HTERT RPE-1 (cell line): ENCODE measurements around the gene CLDN12.

Experiments
- in situ Hi-C: fragments of 300-500 bp; cut with MboI; formaldehyde crosslinking; loops from 4 replicates; pipeline ENCODE4 v1.14.3; 2020; ENCODE audit warnings: low sequenced_read_pairs

The CLDN12 gene

GRCh38 chr7:90403174-90404113, at the start of gene CLDN12:
Gene CLDN12 (plus strand): TSS chr7:90403461. CDS start chr7:90412677, 9,216 bp downstream.
- in situ Hi-C loops = no loop called here

DNA sequence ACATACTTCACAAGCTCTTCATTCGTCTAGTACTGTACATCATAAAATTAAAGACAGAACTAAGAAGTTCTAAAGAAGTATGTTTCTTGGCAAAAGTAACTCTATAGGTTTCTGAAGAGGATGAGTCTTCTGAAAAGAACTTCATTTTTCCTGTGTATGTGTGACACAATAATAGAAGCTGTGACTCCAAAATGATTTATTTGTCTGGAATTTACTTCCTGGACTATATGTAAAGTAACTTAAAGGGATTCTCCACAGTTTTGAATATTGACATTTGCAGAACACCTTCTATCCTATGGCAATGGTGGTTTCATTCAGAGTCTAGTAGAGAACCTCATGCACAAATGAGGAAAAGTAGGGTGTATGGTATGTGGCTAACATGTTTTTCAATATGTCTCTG, 19.8 kb upstream of the CLDN12 start:
- in situ Hi-C loops = no loop called here

DNA sequence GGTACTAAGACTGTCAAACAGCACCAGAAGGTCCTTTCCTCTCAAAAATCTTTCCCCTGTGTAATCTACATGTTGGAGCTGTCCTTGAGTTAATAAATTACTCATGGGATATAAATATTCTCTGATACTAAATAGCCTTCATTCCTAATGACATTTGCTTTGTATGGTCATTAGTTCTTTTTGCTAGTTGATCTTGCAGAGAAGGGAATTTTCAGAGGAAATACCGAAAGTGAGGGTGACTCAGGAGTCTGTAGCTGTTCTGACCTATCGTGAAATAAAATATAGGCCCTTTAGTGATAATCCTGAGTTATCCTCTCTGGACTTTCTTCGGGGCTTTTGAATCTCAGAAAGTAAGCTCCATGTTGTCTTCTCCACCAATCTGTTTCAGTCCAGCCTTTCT, 19.4 kb upstream of the CLDN12 start:
- in situ Hi-C loops = no loop called here

GRCh38 chr7:90384433-90384832, 18.8 kb upstream of the CLDN12 start:
- in situ Hi-C loops = no loop called here

DNA sequence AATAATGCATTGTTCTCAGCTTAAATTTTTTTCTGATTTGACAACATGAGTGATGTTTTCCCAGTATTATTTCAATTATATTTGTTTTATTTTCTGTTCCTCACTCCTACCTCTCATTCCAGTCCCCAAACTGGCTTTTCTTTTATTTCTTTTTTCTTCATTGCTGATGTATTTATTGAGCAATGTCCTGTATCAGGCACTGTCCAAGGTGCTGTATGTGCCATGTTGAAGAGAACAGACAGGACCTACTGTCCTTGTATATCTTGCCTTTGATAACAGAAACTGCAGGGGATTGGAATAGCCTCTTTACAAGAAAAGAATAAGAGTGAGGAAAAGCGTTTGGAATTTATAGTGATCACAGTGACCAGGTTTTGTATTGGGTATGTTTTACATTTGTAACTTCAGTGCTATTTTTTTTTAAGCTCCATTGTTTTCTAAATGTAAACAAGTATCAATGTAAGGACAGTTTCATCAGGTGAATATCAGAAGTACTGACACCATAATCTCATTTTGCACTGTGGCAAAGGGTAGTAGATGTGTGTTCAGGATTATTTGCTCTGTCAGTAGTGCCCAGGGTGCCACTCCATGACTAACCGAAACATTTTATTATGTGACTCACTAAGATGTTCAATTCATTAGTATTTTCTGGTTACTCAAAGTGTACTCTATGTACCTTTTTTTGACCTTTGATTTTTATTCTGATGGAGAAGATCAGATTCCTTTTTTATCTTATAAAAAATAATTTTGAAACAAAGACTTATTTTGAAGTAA, 15.6 kb upstream of the CLDN12 start:
- in situ Hi-C loops = no loop called here

DNA sequence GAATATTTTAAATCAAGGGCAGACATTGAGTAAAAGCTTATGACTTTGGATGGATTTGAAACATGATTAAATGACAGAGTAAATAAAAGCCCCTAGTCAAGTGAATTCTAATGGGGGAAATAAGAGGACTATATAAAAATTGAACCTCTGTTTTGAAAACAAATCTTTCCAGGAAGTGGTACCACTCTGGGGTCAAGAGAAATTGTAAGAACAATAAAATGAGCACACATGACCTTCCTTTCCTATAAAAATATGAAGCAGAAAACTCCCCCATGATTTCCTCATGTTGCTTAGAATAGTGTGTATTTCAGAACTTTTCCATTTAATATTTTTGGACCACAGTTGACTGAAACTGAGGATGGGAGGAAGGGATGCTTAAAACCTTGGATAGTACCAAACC, 12.3 kb upstream of the CLDN12 start:
- in situ Hi-C loops = no loop called here

GRCh38 chr7:90391488-90391887, 11.8 kb upstream of the CLDN12 start:
- in situ Hi-C loops = no loop called here

GRCh38 chr7:90396420-90396819, 6.8 kb upstream of the CLDN12 start:
- in situ Hi-C loops = no loop called here

- in situ Hi-C loops = no loop called here
These were observed 1.3 kb upstream of the CLDN12 start for GRCh38 chr7:90401989-90402388.

DNA sequence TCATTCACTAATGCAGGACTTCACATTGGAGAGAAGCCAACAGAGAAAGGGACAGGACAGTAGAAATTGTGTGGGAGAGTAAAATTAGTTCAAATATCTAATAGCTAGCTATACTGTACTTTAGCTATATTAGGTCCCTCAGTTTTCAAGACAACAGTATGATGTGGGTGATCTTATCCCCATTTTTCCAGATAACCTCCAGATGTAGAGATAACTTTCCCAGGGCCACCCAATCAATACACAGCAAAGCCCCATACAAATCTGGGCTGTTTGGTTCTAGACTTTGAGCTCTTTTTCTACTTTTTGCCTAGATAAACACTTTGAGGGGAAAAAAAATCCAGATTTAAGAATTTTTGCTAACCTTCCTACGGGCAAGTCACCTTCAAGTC, 482 bp upstream of the CLDN12 start:
- in situ Hi-C loops = no loop called here

- in situ Hi-C loops = no loop called here
These were observed 1.5 kb downstream of the CLDN12 start for GRCh38 chr7:90404777-90405176.

DNA sequence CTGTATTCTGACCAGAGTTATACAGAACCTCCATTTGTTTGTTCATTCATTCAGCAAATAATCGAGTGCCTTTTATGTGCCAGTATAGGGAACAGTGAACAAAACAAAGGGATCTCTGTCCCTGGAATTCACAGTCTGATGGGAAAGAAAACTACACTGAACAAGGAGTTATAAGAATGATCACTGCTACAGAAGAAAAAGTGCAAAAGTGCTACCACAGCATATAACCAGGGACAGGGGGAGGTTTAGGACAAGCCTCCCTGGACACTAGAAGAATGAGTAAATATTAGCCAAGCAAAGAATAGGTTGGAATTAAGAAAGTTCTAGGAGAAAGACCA, 4.2 kb downstream of the CLDN12 start:
- in situ Hi-C loops = no loop called here

DNA sequence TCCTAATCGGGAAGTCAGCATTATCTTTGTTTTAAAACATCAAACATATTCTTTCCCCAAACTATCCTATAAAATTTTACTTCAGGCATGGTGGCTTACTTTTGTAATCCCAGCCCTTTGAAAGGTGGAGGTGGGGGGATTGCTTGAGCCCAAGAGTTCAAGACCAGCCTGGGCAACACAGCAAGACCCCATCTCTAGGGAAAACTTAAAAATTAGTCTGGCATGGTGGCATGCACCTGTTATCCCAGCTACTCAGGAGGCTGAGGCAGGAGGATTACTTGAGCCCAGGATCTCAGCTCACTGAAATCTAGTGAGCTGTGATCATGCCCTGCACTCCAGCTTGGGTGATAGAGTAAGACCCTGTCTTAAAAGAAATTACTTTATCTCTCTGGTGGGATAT, 4.9 kb downstream of the CLDN12 start:
- in situ Hi-C loops = no loop called here

DNA sequence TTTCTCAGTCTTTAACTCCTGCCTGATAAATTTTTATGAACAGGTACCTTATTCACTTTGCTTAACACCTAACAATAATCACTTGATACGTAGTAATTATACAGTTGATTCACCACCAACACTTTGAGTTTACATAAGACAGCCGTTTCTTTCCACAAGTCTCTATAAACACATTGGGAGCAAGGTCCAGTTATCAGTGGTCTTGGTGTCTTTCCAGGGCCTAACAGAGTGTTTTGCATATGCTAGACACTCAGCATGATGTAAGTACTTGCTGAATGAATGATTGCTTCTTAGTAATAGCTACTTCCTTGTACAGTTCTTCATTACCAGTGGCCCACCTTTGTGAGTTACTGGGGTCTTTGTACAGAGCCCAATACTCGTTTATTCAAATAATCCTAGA, 6.4 kb downstream of the CLDN12 start:
- in situ Hi-C loops = no loop called here

DNA sequence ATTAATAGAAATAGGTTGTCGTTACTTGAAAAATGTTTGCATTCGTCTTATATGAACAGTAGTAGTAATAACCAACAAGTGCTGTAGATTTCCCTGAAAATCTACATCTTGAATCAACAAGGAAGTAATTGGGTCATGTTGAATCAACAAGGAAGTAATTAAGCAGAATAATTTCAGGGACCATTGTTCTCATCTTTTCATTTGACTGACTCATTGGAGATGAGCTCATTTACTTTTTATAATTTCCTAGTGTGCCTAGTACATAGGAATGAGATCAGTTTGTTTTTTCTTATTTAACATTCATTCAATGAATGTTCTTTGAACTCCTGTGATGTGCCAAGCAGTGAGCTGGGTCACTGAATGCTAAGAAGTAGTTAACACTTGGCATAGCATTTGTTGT, 8.2 kb downstream of the CLDN12 start:
- in situ Hi-C loops = no loop called here

GRCh38 chr7:90412458-90413184, 9.4 kb downstream of the CLDN12 start:
- in situ Hi-C loops = no loop called here

DNA sequence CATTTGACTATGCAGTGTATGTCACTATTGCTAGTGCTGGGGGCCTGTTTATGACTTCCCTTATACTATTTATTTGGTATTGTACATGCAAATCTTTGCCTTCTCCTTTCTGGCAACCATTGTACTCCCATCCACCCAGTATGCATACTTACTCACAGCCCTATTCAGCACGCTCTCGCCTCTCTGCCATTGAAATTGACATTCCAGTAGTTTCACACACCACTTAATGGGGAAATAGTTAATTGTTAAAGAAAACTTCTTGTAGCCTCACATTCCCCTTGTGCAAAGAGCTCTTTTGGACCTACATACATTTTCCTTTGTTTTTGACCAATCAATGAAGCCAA, 9.9 kb downstream of the CLDN12 start:
- in situ Hi-C loops = no loop called here

- in situ Hi-C loops = no loop called here
These were observed 18.4 kb downstream of the CLDN12 start for GRCh38 chr7:90421651-90422050.

DNA sequence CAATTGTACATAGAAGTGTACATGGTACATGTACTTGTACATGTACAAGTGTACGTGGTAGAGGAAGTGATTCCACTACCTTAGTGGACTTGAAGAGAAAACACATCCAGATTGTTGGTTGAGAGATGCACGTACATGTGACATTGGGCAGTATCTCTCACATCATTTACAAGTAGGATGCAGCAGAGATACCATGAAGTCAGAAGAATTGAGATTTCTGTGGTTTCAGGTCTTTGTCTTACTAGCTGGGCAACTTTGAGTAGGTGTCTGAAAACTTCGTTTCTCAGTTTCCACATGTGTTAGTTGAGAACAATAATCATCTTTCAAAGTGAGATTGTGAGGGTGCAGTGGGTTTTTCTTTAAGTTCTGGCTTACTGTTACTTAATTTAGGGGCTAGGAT, 21.5 kb downstream of the CLDN12 start:
- in situ Hi-C loops = no loop called here

DNA sequence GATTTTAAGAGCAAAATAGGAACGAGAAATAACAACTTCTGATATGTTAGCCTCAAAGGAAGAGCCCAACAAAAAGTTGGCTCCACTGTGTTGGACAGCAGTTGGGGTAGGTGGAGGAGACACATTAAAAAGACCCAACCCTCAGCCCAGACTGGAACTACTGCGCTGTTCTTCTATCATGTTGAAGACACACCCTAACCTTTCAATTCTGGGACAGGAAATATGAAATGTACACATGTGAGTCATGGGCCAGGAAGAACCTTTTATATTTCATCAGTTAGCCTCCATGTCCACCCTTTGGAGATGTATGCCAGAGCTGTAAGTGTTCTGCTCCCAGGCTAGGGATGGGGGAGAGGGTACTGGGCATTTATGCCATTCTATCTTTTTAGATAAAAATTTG, 22.1 kb downstream of the CLDN12 start:
- in situ Hi-C loops = no loop called here

DNA sequence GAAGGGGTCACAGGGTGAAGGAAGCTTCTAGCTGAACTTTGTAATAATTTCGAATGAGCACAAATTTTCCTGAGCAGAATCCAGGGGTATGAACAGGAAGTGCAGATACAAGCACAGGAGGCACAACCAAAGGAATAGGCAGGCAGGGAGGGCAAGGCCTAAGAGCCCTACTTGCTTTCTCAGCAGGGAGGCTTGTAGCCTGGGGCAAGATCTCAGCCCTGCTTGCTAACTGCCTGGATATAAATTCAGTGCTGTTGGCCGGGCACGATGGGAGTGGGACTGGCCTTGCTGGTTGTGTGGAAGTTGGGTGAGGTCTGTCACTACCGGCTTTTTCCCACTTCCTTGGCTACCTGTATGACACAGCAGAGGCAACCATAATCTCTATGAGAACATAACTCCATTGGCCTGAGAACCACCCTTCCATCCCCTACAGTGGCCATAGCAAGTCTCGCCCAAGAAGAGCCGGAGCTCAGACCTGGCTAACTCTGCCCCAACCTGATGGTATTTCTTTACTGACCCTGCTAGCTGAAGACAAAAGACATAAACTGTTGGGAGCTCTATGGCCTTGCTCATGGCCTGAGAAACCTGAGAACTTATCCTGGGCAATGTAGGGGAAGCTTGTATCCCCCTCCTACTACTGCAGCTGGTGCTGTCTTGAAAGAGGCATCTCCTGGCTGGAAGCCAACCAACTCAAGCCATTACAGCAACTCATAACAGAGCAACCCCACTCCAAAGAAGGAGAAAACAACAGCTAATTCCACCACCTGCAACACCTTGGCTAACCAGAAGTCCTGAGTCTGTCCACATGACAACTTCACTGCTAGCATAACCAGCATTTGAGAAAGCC, 27.6 kb downstream of the CLDN12 start:
- in situ Hi-C loops = no loop called here
